Thymus (tissue), 11 donors: ENCODE measurements around the gene ARHGAP4. TPM values are rescaled to one million over a fixed set of nuclear protein-coding genes. Genes with fewer than 3 reads are reported as not detected.

Source experiments
- DNase-seq, 9 donors: peaks; one replicate each; pipeline ENCODE4 v3.0.0-alpha.2; 2013; ENCODE audit warnings: low spot score in 9 of 9, low read depth in 6 of 9, missing footprints in 1 of 9
- H3K27ac ChIP-seq, 2 donors: one replicate each; pipeline ENCODE4 v1.5.1; 2013; ENCODE audit warnings: control low read depth in 1 of 2, low read depth in 1 of 2, low read length in 1 of 2, mild to moderate bottlenecking in 1 of 2, moderate library complexity in 1 of 2
- H3K27me3 ChIP-seq, 2 donors: one replicate each; pipeline ENCODE4 v1.5.1; 2013; ENCODE audit warnings: low read length in 1 of 2; ENCODE audit not compliant: control insufficient read depth in 2 of 2, insufficient read depth in 1 of 2
- H3K36me3 ChIP-seq, 2 donors: one replicate each; pipeline ENCODE4 v1.5.1; 2013; ENCODE audit warnings: low read length in 1 of 2, mild to moderate bottlenecking in 1 of 2, moderate library complexity in 1 of 2; ENCODE audit not compliant: control insufficient read depth in 2 of 2, insufficient read depth in 2 of 2
- H3K4me1 ChIP-seq, 2 donors: one replicate each; pipeline ENCODE4 v1.5.1; 2013; ENCODE audit warnings: low read length in 2 of 2; ENCODE audit not compliant: control insufficient read depth in 2 of 2, insufficient read depth in 2 of 2
- H3K4me3 ChIP-seq, 2 donors: one replicate each; pipeline ENCODE4 v1.5.1; 2013; ENCODE audit warnings: low read length in 2 of 2, control low read depth in 1 of 2, mild to moderate bottlenecking in 1 of 2
- H3K9me3 ChIP-seq, 2 donors: one replicate each; pipeline ENCODE4 v1.5.1; 2013; ENCODE audit warnings: low read length in 1 of 2, mild to moderate bottlenecking in 1 of 2; ENCODE audit not compliant: control insufficient read depth in 2 of 2, insufficient read depth in 1 of 2
- WGBS: extraction: QIAGEN DNeasy Blood & Tissue Kit; methylation state at CpG from one replicate; pipeline ENCODE4 v1.1.7; 2013; 5-methylcytosine and 5-hydroxymethylcytosine counted together
- polyA plus RNA-seq: library from polyadenylated mRNA; stranded (reverse); fragments of 200-250 nt; gene quantifications from one replicate; pipeline ENCODE4 v1.2.3, GENCODE V29; 2013
- total RNA-seq: library from RNA; stranded (reverse); fragments of 120-200 nt; gene quantifications from one replicate; pipeline ENCODE4 v1.2.4, GENCODE V29; 2013
- donor health status: healthy.

The ARHGAP4 gene
- total and polyA plus RNA-seq, 2 donors: 139 to 481 TPM

DNA sequence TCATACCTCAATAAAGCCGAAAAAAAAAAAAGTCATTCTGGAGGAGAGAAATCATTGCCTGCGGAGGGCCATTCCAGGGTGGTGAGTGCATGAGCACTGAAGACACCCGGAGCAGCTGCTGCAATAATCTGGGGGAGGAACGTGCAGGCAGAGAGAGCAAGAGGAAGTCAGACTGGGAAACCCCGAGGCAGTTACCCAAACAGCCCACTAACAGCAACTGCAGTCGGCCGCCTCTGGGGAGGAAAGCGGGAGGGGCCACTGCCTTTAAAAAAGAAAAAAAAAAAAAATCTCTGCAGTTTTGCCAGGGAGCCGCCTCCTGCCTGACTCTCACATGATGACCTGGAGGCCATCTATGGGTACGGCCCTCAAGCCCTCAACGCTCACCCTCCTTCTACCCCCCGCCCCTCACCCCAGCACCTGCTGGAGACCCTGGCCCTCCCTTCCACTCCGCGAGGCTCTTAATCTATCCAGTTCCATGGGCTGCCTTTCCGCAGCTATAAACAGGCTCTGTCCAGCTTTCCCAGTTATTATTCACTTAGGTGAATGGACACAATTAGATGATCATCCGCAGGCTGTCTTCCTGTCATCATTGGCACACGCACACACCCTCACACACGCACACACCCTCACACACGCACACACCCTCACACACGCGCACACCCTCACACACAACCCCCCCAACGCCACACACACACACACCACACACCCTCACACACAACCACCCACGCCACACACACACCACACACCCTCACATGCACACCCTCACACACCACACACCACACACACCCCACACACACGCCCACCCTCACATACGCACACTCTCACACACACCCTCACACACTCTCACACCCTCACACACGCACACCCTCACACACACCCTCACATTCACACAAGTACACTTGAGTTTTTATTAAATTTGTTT lies 25.0 kb downstream of the ARHGAP4 start:
- Histone ChIP-seq H3K27ac (peak overlapping the region in 1 of 2 donors; percentile 31), H3K4me3 (no peak overlapping the region), H3K36me3 (no peaks in the 10 kb centered on the region), H3K9me3 (no peaks in the 10 kb centered on the region), H3K27me3 (peaks cover 0 to 6% of the 10 kb centered on the region in 2 donors), H3K4me1 (peaks cover 0 to 41% of the 10 kb centered on the region in 2 donors)
- WGBS: 40% methylated on average over 26 of the region's 26 CpGs
- DNase-seq: peak in 4 of 9 donors; percentile 32 to 73 (median 41)

DNA sequence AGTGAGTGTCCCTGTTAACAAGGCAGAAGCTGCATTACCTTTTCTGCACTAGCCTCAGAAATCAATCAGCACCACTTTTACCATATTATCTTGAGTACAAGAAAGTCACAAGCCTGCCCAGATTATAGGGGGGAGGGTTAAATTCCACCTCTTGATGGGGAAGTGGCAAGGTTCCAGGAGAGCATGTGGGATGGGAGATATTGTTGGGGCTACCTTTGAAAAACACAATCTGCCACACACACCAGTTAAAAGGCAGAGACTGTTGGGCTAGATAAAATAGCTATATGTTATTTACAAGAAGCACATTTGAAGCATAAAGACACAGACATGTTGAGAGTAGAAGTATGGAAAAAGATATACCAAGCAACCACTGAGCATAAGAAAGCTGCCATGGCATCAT lies 28.2 kb downstream of the ARHGAP4 start:
- Histone ChIP-seq H3K9me3 (no peaks in the 10 kb centered on the region), H3K36me3 (no peaks in the 10 kb centered on the region), H3K27ac (no peak overlapping the region), H3K4me3 (no peak overlapping the region), H3K4me1 (peaks cover 0 to 21% of the 10 kb centered on the region in 2 donors), H3K27me3 (peaks cover 0 to 12% of the 10 kb centered on the region in 2 donors)
- DNase-seq: no peak

DNA sequence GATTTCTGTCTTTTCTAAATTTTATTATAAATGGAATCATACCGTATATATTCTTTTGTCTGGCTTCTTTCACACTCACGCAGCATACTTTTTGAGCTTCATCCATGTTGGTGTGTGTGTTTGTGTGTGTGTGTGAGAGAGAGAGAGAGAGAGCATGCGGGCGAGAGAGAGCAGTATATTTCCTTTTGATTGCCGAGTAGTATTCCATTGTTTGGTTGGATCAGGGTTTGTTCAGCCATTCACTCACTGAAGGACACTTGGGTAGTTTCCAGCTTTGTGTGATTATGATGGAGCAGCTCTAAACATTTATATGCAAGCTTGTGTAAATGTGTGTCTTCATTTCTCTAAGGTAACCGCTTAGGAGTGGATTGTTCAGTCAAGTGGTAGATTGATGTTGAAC lies 36.9 kb downstream of the ARHGAP4 start:
- H3K4me1 ChIP-seq: peaks cover 0 to 2% of the 10 kb centered on the region in 2 donors
- 97% methylated on average over 6 of the region's 6 CpGs for WGBS
- no peak overlapping the region for H3K4me3 ChIP-seq
- no peak overlapping the region for H3K27ac ChIP-seq
- no peak for DNase-seq
- H3K27me3 ChIP-seq: peaks cover 14 to 62% of the 10 kb centered on the region in 2 donors
- peaks cover 0 to 5% of the 10 kb centered on the region in 2 donors for H3K9me3 ChIP-seq
- H3K36me3 ChIP-seq: no peaks in the 10 kb centered on the region

DNA sequence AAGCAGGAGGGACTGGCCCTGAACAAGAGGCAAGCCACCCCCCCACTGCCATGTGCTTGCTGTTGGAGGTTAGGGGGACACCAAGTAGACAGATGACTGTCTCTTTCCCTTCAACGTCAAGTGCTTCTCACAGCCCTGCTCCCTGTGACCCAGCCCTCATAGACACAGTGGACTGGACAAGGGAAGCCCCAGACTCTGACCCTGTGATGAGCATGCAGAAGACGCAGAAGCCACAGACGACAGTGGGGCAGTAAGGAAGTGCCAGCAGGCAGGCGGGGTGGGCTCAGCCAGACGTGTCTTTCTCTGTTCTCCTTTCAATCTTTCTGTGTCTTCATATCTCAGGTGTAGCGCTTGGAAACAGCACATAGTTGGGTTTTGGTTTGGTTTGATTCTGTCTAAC lies 37.7 kb downstream of the ARHGAP4 start:
- peaks cover 0 to 2% of the 10 kb centered on the region in 2 donors for H3K4me1 ChIP-seq
- H3K27me3 ChIP-seq: peaks cover 17 to 66% of the 10 kb centered on the region in 2 donors

DNA sequence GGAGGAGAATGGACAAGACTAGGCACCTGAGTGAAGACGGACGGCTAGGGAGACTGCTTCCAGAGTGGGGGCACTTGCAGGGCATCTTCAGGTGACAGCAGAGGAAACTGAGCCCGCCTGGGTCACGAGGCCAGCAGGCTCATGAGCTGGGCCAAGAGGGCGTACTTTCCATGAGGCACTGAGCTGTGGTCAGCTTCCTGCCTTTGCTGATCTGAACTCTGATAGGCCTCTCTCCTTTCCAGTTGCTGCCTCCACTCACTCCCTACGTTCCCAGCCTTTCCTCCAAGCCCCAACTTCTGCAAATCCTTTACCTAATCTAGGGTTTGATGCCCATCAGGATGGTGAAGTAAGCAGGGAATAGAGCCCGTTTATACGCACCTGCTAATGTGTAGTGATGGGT lies 38.7 kb downstream of the ARHGAP4 start:
- H3K27me3 ChIP-seq: peaks cover 20 to 72% of the 10 kb centered on the region in 2 donors
- no peak for DNase-seq

More for the DNA sequence above, 37.7 kb downstream of the ARHGAP4 start:
- Histone ChIP-seq H3K36me3 (no peaks in the 10 kb centered on the region), H3K4me3 (no peak overlapping the region), H3K9me3 (peaks cover 0 to 5% of the 10 kb centered on the region in 2 donors), H3K27ac (no peak overlapping the region)
- WGBS: 45% methylated on average over 6 of the region's 6 CpGs
- DNase-seq: no peak

DNA sequence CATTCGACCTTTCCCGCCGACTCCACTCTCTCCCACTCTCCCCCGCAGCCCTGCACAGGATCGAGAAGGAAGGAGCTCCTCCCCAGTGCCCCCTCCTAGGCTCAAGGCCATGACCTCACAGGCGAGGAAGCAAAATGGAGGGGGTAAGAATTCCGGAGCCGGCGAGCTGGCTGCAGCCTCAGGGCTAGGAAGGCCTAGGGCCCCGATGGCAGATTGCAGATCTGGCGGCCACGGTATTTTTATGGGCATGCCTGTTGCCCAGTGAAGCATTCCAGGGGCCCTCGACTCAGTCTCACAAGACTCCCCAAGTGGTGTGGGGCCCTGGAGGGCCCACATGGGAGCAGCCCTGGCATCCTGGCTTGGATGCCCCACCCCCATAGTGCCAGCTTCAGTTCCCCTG lies 39.1 kb downstream of the ARHGAP4 start:
- no peak overlapping the region for H3K27ac ChIP-seq
- DNase-seq: no peak
- 37% methylated on average over 13 of the region's 13 CpGs for WGBS
- H3K4me1 ChIP-seq: peaks cover 0 to 2% of the 10 kb centered on the region in 2 donors
- no peaks in the 10 kb centered on the region for H3K36me3 ChIP-seq
- no peak overlapping the region for H3K4me3 ChIP-seq
- H3K9me3 ChIP-seq: peaks cover 0 to 5% of the 10 kb centered on the region in 2 donors
- H3K27me3 ChIP-seq: peaks cover 20 to 77% of the 10 kb centered on the region in 2 donors

More for the DNA sequence above, 38.7 kb downstream of the ARHGAP4 start:
- Histone ChIP-seq H3K36me3 (no peaks in the 10 kb centered on the region), H3K27ac (no peak overlapping the region), H3K4me3 (no peak overlapping the region), H3K9me3 (peaks cover 0 to 5% of the 10 kb centered on the region in 2 donors), H3K4me1 (peaks cover 0 to 2% of the 10 kb centered on the region in 2 donors)
- 77% methylated on average over 8 of the region's 8 CpGs for WGBS

DNA sequence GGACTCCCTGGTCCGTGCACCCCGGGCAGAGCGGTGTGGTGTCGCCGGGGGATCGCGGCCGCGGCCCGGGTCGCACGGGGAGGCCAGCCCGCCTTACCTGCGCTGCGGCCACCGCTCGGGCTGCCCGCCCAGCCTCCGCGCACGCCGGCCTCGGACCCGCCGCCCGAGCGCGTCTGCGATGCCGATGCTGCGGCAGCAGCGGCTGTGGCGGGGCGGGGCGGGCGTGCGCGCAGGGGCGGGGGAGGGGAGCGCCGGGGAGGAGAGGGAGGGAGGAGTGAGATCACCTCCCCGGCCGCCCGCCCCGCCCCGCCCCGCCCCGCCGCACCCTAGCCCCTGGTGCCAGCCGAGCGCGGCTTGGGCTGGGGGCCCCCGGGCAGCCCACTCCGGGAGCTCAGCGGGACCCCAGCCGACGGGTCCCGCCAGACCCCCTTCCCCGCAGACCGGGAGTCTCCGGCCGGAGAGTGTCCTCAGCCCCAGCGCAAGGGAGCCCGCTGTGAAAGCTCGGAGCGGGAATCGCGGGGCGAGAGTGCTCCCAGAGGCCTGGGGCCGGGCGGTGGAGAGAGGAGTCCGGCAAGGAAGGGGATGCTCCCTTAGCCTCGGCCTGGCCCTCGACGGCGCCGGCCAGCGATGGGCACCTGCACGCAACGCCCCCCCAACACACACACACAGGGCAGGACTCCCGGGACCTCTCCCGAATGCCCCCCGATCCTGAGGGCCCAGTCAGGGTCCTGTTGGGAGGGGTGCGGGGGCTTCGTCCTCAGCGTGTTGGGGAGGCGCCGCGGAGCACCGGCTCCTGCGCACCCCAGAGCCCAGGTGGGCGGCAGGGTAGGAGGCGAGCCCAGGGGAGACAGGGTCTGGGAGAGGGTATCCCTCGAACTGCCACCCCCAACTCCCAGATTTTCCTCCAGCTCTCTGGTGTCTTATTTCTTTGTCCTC lies 39.8 kb downstream of the ARHGAP4 start, which contains the start of gene L1CAM:
L1CAM (minus strand) TSS at position 206 of the 936 bp plus-strand sequence. CDS start 10,337 bp downstream, outside the sequence.
- Histone ChIP-seq H3K9me3 (peaks cover 0 to 5% of the 10 kb centered on the region in 2 donors), H3K36me3 (no peaks in the 10 kb centered on the region), H3K27ac (no peak within 1 kb of the TSS), H3K4me1 (peaks cover 0 to 2% of the 10 kb centered on the region in 2 donors), H3K27me3 (peaks cover 20 to 83% of the 10 kb centered on the region in 2 donors), H3K4me3 (peak within 1 kb of the TSS in 1 of 2 donors; percentile 15)
- WGBS: 5% methylated on average over 77 of the region's 94 CpGs
- DNase-seq: no peak

DNA sequence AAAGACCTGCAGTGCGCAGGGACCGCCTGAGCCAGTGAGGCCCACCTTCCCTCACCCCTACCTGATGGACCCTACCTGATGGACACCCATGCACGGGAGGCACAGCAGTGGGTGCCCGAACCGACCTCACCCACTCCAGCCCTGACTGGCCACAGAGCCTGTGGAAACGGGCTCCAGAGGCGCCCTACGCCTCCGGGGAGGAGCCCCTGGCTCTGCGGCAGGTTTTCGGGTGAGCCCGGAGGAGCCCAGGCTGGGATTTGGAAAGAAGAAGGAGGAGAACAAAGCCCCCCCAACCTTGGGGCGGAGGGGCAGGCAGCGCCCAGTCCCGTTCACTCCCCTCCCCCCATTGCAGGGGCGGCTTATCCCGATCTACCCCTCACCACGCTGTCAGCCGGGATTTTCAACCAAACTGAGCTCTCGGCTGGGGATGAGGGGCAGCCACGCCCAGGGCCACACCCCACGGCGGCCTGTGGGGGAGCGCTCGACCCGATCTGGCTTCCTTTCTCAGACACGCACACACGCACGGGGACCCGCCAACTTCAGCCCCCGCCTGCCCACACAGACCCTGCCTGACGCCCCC lies 40.8 kb downstream of the ARHGAP4 start:
- DNase-seq: no peak
- Histone ChIP-seq H3K36me3 (no peaks in the 10 kb centered on the region), H3K9me3 (peaks cover 0 to 5% of the 10 kb centered on the region in 2 donors), H3K4me1 (peaks cover 0 to 2% of the 10 kb centered on the region in 2 donors), H3K27ac (no peak overlapping the region), H3K4me3 (no peak overlapping the region), H3K27me3 (peaks cover 20 to 87% of the 10 kb centered on the region in 2 donors)
- 9% methylated on average over 32 of the region's 32 CpGs for WGBS
